Activated naive CD4-positive, alpha-beta T cell treated with anti-CD3 and anti-CD28 coated beads for 36 hours (primary cell): ENCODE data around the gene ARG2. TPM values are rescaled to one million over a fixed set of nuclear protein-coding genes. Genes with fewer than 3 reads are reported as not detected.
A peak's percentile ranks its signal among the peaks of the same experiment; 100 is the strongest.
"Not testable (repeated sequence)": the region's sequence is repeated elsewhere in the genome, so short reads cannot be mapped to it uniquely, and the experiment has no call there.

ENCODE experiments used
- CTCF ChIA-PET: fragments of 350-600 bp; sonication (Branson Sonifier 250); formaldehyde crosslinking; loops from one replicate; lab custom pipeline; 2021; ENCODE audit warnings: antibody characterized with exemption; lab: Charles Lee
- DNase-seq: peaks from one replicate; pipeline ENCODE4 v3.0.0-alpha.2; 2020
- H3K27ac Mint-ChIP-seq: one replicate; pipeline ENCODE4 v1.8.0; 2021; ENCODE audit warnings: mild to moderate bottlenecking, mixed read lengths
- H3K27me3 Mint-ChIP-seq: one replicate; pipeline ENCODE4 v1.8.0; 2021; ENCODE audit warnings: low read depth, mixed read lengths
- H3K36me3 Mint-ChIP-seq: one replicate; pipeline ENCODE4 v1.8.0; 2021; ENCODE audit warnings: low read depth, mixed read lengths
- H3K4me1 Mint-ChIP-seq: one replicate; pipeline ENCODE4 v1.8.0; 2021; ENCODE audit warnings: low read depth, mixed read lengths
- H3K4me3 Mint-ChIP-seq: one replicate; pipeline ENCODE4 v1.8.0; 2021; ENCODE audit warnings: mild to moderate bottlenecking, moderate library complexity, mixed read lengths
- H3K9me3 Mint-ChIP-seq: one replicate; pipeline ENCODE4 v1.8.0; 2021; ENCODE audit warnings: mixed read lengths
- intact Hi-C: fragments of 100-400 bp; cut with micrococcal nuclease; formaldehyde crosslinking; loops from one replicate; pipeline ENCODE4 v1.15.1; 2023
- total RNA-seq, 2 experiments: library from RNA; stranded (reverse); gene quantifications; one replicate each; pipeline ENCODE4 v1.2.3, GENCODE V29; 2021

ARG2 gene
- total RNA-seq, 2 experiments from 2014 or later, result 20.3 to 20.8 TPM

- intact Hi-C loops, result no loop called here
- peak overlapping the region; percentile 87 for H3K4me3 Mint-ChIP-seq
These were observed 581 bp downstream of the ARG2 start for GRCh38 chr14:67620217-67620785.

DNA sequence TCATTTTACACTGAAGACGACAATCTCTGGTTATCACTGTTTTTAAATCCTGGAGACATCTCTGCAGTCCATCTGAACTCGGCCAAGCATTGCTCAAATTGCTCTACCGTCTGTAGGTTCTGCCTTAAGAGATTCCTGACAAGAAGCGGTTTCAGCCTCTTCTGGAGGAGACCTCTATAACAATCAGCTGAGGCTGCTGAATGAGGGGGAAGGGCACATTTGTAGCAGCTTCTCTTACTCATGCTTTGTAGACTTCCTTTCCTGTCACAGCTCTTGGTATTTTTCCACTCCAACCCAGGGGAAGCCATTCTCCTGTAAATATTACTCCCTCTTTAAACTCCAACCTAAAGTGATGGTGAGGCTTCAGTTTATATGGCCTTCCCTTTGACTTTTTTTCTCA lies 3.0 kb downstream of the ARG2 start:
- H3K9me3 Mint-ChIP-seq, result no peaks in the 10 kb centered on the region
- peak overlapping the region; percentile 91 for H3K27ac Mint-ChIP-seq
- peaks cover 42% of the 10 kb centered on the region for H3K4me1 Mint-ChIP-seq
- intact Hi-C loops, result no loop called here
- CTCF ChIA-PET, result interaction anchor here (0.6 to 6.1 kb wide), 6 partner anchors 23 to 1326 kb away, joined by 3 to 134 read pairs (median 3); partner anchors contain the start of gene PIGH
- H3K36me3 Mint-ChIP-seq, result peaks cover 2% of the 10 kb centered on the region
- H3K27me3 Mint-ChIP-seq, result peaks cover 4% of the 10 kb centered on the region
- no peak overlapping the region for H3K4me3 Mint-ChIP-seq
- peak; percentile 56 for DNase-seq

More at GRCh38 chr14:67620217-67620785, 581 bp downstream of the ARG2 start:
- peak; percentile 22 for DNase-seq
- CTCF ChIA-PET, result interaction anchor here (0.5 to 6.1 kb wide), 12 partner anchors 15 to 1524 kb away, joined by 3 to 134 read pairs (median 4); no protein-coding TSS in a partner anchor
- peaks cover 42% of the 10 kb centered on the region for H3K4me1 Mint-ChIP-seq
- no peaks in the 10 kb centered on the region for H3K9me3 Mint-ChIP-seq
- H3K36me3 Mint-ChIP-seq, result peaks cover 2% of the 10 kb centered on the region
- H3K27me3 Mint-ChIP-seq, result peaks cover 4% of the 10 kb centered on the region
- no peak overlapping the region for H3K27ac Mint-ChIP-seq

- Mint-ChIP-seq H3K27ac (peak overlapping the region; percentile 91), H3K9me3 (no peaks in the 10 kb centered on the region), H3K27me3 (peaks cover 4% of the 10 kb centered on the region), H3K4me3 (peak overlapping the region; percentile 27), H3K36me3 (peaks cover 2% of the 10 kb centered on the region), H3K4me1 (peaks cover 42% of the 10 kb centered on the region)
- intact Hi-C loops, result no loop called here
- CTCF ChIA-PET, result interaction anchor here (0.6 to 6.1 kb wide), 6 partner anchors 23 to 1325 kb away, joined by 3 to 134 read pairs (median 3); partner anchors contain the start of gene PIGH
- peak; percentile 54 for DNase-seq
These were observed 3.4 kb downstream of the ARG2 start for GRCh38 chr14:67623114-67623513.

DNA sequence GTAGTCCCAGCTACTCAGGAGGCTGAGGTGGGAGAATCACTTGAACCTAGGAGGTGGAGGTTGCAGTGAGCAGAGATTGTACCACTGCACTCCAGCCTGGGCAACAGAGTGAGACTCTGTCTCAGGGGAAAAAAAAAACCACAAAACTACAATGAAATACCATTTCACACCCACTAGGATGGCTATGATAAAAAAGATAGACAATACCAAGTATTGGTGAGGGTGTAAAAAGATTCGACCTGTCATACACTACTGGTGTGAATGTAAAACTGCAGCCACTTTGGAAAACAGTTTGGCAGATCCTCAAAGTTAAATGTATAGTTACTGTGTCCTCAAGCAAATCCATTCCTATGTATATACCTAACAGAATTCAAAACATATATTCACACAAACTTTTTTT lies 6.4 kb downstream of the ARG2 start:
- H3K9me3 Mint-ChIP-seq, H3K27me3 Mint-ChIP-seq, H3K4me3 Mint-ChIP-seq, H3K36me3 Mint-ChIP-seq, intact Hi-C loops, H3K27ac Mint-ChIP-seq, DNase-seq, CTCF ChIA-PET: not testable (repeated sequence)
- peaks cover 23% of the 10 kb centered on the region for H3K4me1 Mint-ChIP-seq

GRCh38 chr14:67627519-67627918 lies 7.8 kb downstream of the ARG2 start:
- H3K36me3 Mint-ChIP-seq, result peaks cover 2% of the 10 kb centered on the region
- intact Hi-C loops, result no loop called here
- H3K27me3 Mint-ChIP-seq, result no peaks in the 10 kb centered on the region
- H3K9me3 Mint-ChIP-seq, result no peaks in the 10 kb centered on the region
- no peak for DNase-seq
- H3K27ac Mint-ChIP-seq, result no peak overlapping the region
- H3K4me3 Mint-ChIP-seq, result no peak overlapping the region
- CTCF ChIA-PET, result interaction anchor here (0.6 to 1.3 kb wide), 2 partner anchors 39 to 223 kb away, joined by 3 to 5 read pairs; no protein-coding TSS in a partner anchor
- peaks cover 16% of the 10 kb centered on the region for H3K4me1 Mint-ChIP-seq

DNA sequence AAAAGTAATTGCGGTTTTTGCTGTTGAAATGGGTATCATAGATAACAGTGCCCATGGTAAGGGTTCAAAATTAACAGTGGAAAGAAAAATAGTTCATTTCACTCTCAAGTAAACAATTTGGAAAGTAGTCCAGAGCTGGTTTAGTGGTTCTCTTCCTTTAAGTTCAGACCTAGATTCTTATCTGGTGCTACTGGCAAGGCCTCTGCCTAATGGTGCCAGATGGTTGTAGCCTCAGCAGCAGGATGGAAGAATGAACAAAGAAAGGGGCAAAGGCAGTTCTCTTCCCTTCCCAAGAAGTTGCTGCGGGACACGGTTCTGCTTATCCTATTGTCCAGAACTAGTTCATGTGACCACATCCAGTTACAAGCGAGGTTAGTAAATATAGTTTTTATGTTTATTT lies 10.5 kb downstream of the ARG2 start:
- intact Hi-C loops, result no loop called here
- Mint-ChIP-seq H3K9me3 (no peaks in the 10 kb centered on the region), H3K4me1 (no peaks in the 10 kb centered on the region), H3K27me3 (no peaks in the 10 kb centered on the region), H3K27ac (no peak overlapping the region), H3K36me3 (no peaks in the 10 kb centered on the region), H3K4me3 (no peak overlapping the region)
- CTCF ChIA-PET, result interaction anchor here (2.2 kb wide), 1 partner anchor 11 kb away, joined by 8 read pairs; the partner anchor contains the start of gene ARG2
- no peak for DNase-seq

DNA sequence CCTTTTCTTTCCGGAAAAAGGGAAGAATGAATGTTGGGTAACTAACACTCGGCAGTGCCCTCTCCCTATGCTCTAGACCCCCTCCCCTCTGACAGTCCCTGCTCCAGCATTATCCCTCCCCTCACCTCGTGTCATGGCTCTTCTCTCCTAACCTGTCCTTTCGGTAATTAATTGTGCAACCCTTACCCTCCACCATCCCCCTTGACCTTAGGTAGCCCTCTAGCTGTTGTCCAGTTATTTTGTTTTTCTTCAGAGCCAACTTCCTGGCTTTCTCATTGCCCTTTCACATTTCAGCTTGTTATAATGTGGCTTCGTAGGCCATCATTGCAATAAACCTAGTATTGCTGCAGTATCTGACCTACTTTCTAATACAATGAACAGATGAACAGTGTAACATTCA lies 11.2 kb downstream of the ARG2 start:
- DNase-seq, result no peak
- H3K36me3 Mint-ChIP-seq, result no peaks in the 10 kb centered on the region
- no peaks in the 10 kb centered on the region for H3K27me3 Mint-ChIP-seq
- no peak overlapping the region for H3K4me3 Mint-ChIP-seq
- no peak overlapping the region for H3K27ac Mint-ChIP-seq
- intact Hi-C loops, result no loop called here
- no peaks in the 10 kb centered on the region for H3K9me3 Mint-ChIP-seq
- CTCF ChIA-PET, result interaction anchor here (0.6 to 2.2 kb wide), 3 partner anchors 12 to 168 kb away, joined by 3 to 8 read pairs (median 6); partner anchors contain the start of gene ARG2
- H3K4me1 Mint-ChIP-seq, result no peaks in the 10 kb centered on the region

- Mint-ChIP-seq H3K27ac (no peak overlapping the region), H3K4me3 (no peak overlapping the region), H3K27me3 (no peaks in the 10 kb centered on the region), H3K4me1 (no peaks in the 10 kb centered on the region), H3K36me3 (no peaks in the 10 kb centered on the region), H3K9me3 (no peaks in the 10 kb centered on the region)
- CTCF ChIA-PET, result no interaction called here
- intact Hi-C loops, result no loop called here
- DNase-seq, result no peak
These were observed 13.9 kb downstream of the ARG2 start for GRCh38 chr14:67633451-67634147.

DNA sequence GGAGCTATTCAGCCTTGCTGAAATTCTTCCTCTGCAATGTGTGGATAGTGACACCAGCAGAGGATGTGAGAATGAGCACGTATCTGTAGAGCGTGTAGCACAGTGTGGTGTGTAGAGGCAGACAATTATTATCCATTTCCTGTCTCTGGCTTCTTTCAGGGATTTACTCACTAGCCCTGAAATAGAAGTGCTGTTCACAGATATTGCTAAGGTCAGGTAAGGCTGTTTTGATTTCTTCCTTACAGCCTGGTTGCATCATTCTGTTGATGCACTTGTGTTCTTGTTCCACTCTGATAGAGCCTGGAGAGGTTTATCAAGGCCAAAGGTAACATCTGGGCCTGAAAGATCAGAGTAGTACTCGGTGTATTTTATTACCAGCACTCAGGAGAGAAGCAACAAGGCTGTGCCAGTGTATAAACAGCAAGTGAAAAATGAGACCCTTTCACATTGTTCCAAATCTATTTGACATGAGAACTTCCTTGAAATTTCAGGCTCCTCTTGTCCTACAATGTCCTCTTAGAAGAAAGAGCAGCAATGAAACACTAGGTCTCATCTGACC lies 16.7 kb downstream of the ARG2 start:
- H3K4me1 Mint-ChIP-seq, result no peaks in the 10 kb centered on the region
- no peaks in the 10 kb centered on the region for H3K27me3 Mint-ChIP-seq
- intact Hi-C loops, result no loop called here
- no peak overlapping the region for H3K27ac Mint-ChIP-seq
- CTCF ChIA-PET, result interaction anchor here (0.5 to 0.9 kb wide), 3 partner anchors 23 to 308 kb away, joined by 3 to 4 read pairs (median 4); no protein-coding TSS in a partner anchor
- no peaks in the 10 kb centered on the region for H3K9me3 Mint-ChIP-seq
- no peak overlapping the region for H3K4me3 Mint-ChIP-seq
- H3K36me3 Mint-ChIP-seq, result no peaks in the 10 kb centered on the region
- DNase-seq, result no peak

DNA sequence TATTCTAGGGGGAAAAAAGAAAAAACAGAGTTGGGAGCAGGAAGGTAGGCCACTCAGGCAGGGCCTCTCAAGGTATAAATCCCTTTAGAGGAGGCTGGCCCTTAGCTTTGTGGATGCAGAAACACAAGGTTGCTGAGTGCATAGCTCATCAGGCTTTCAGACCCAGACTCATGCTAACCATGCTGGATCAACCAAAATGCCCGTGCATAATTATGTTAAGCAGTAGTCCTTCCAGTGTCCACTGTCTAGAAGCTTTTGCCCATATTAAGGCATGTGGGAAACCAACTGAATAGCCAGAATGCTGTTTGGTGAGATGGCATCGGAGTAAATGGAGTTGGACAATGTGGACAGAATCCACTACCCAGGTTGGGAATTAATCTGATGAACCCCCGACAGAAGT lies 18.9 kb downstream of the ARG2 start:
- Mint-ChIP-seq H3K36me3 (no peaks in the 10 kb centered on the region), H3K27me3 (no peaks in the 10 kb centered on the region), H3K9me3 (no peaks in the 10 kb centered on the region), H3K4me3 (no peak overlapping the region), H3K27ac (no peak overlapping the region), H3K4me1 (peaks cover 10% of the 10 kb centered on the region)
- DNase-seq, result no peak
- intact Hi-C loops, result no loop called here
- CTCF ChIA-PET, result no interaction called here

- Mint-ChIP-seq H3K27ac (no peak overlapping the region), H3K36me3 (peaks cover 7% of the 10 kb centered on the region), H3K9me3 (no peaks in the 10 kb centered on the region), H3K27me3 (no peaks in the 10 kb centered on the region), H3K4me3 (no peak overlapping the region), H3K4me1 (peaks cover 14% of the 10 kb centered on the region)
- no peak for DNase-seq
- CTCF ChIA-PET, result interaction anchor here (0.6 to 2.4 kb wide), 2 partner anchors 23 to 107 kb away, joined by 3 to 10 read pairs; no protein-coding TSS in a partner anchor
- intact Hi-C loops, result no loop called here
These were observed 21.8 kb downstream of the ARG2 start for GRCh38 chr14:67641480-67641879.
